HUDEP-2 (cell line): ENCODE data around the gene RAD9A.

Experiments
- DNase-seq, 76 experiments: peaks; one replicate each; lab custom pipeline; 2025; ENCODE audit not compliant: unreplicated experiment in 76 of 76; lab: John Stamatoyannopoulos, UW

RAD9A gene

DNA sequence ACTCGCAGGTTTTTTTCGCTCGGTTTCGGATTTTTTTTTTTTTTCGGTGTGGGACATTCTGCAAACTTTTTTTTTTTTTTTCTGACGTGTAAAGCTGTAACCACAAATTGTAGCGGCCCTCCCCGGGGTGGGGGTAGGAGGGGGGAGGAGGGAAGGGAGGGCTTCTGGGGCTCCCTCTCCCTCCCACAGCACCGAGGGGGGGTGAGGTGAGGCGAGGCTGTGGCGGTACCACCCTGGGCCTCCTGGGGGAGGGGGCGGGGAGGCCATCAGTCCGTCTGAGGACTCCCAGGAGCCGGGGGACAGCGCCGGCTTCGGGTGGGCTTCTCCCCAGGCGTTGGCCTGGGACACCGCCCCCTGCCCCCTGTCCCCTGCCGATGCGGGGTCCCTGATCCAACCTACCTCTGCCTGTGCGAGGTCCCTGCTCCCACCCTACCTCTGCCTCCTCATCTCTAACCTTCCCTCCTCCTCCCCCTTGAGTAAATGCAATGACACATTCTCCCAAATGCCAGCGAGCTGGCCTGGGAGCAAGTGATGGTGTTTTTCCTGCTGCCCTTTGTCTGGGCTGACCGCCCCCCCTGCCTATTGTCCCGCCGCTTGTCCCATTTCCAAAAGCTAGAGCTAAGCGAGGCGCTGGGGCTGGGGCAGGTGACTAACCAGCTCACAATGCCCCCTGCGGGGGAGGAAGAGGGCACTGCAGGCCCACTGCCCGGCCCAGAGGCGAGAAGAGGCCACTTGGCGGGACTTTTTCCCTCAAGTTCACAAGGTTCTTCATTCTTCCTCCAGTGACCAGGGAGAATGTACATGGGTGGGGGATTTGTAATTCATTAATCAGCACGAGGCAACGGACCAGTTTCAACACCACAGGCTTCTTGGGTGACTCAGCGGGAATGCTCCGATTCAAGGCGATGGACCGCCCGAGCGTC lies 17.9 kb upstream of the RAD9A start:
- peak in 48 of 76 experiments; percentile 21 to 62 (median 40) for DNase-seq

DNA sequence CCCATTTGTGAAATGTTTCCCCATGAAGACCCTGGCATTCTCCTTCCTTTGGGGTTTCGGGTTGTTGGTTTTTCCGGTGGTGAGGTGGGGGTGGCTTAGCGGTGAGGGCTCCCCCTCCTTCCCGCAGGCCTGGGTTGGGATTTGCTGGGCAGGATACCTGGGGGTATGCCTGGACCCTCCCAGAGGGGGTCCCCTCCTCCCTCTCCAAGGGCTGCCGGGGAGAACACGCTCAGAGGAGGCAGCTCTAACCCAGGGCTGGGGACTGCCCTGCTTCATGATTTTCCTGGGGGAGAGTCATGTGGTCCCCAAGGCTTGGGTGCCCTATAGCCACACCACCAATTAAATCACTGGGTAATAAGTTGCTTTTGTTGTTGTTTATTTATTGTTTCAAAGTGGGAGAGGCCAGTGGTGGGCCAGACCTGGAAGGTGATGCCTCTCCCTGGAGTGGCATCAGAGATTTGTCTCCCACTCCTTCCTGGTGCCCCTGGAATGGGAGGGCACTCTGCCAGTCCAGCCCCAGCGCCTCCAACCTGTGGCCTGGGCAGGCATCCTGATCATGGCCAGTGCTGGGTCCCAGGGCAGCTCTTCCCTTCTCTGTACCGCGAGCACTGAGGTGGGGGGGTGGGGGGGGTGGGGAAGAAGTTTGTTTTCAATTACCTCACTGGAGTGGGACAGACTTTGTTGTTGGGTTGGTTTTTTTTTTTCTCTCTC lies 17.1 kb upstream of the RAD9A start:
- DNase-seq: no peak

DNA sequence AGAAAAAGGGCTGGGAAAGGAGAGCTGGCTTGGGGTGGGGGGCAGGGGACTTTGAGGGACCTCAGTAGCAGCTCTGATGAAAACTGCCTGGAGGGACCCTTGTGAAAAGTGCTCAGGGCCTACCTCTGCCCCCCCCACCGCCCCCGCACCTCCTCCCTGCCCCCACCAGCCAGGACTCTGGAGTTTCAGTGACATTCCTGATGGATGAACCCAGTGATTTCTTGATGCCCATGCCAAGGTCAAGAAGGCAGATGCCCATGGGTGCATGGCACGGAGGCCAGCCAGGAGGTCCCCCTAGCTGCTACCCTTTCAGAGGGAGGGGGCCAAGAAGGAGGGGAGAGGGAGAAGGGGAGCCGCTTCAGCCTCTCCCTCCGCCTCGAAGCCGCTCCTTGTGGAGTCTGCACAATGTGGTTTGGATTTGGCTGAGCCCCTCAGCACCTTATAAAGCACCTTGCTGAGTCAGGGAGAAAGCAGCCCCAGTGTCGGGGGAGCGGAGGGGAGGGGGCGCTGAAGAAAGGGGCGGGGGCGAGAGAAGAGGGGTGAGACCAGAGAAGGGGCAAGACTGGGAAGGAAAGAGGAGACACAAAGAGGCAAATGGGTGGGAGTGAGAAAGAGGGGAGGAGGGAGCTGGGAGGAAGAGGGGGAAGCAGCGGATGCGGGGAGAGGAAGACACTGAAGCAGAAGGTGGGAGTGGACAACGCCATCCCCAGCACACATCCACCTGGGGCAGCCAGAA lies 16.3 kb upstream of the RAD9A start:
- no peak for DNase-seq

DNA sequence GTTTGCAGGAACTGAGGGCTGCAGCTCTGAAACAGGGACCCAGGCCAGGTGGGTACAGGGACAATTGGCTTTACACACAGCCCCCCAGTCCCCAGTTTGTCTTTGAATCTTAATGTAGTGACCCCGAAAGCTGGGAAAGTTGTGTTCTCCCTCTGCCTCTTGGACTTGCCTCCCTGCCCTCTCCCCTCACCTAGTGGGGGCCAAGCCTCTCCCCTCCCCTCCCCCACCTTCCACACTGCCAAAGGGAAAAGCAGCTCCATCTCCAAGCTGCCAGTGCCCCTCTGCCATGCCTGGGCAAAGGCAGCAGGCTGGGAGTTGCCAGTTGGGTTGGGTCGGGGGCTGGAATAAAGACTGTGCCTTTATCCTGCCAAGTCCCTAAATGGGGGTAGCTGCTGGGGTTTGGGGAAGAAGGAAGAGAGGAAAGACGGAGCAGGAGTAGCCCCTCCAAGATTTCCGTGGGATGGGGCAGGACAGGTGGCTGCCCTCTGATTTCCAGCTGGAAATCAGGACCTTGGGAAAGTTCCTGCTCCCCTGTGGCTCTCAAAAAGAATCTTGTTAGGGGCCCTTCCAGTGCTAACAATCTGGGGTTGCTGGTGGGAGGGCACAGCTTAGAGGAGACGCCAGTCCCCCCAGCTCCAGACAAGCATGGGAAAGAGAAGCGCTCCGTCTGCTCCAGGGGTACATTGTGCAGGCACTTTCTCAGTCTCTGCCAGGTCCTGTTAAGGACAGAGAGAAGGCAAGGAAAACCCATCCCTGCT lies 15.5 kb upstream of the RAD9A start:
- no peak for DNase-seq

DNA sequence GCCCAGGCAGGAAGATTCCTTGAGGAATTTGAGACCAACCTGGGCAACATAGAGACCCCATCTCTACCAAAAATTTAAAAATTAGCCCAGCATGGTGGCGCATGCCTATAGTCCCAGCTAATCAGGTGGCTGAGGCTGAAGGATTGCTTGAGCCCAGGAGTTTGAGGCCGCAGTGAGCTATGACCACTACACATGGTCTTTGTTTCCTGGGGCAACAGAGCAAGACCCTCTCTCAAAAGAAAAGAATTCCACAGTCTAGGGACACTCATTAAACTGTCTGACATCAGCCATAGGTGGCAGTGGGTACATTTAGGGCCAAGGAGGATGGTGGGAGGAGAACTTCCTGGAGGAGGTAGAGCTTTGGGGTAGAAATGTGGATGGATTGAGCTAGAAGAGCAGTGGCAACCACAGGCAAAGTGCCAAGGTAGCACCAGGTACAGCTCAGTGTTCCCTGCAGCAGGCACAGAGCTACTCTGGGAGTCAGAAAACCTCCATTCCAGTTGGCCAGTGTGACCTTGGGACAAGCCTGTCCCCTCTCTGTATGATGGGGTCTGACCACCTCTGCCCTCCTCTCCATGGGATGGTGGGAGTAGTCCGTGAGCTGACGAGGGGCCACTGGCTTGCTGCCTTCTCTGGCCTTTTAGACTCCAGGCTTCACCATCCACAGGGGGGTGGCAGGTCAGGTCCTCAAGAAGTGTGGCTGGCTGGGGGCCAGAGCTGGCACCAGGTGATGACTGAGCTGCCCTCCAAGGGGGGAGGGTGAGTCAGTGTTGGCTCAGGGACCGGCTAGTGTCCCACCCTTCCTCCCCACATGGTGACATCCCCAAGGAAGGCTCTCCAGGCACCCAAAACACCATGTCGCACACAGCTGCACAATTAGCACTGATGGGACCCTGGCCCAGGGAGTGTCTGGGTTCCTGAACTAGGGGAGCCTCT lies 14.6 kb upstream of the RAD9A start:
- DNase-seq: no peak

DNA sequence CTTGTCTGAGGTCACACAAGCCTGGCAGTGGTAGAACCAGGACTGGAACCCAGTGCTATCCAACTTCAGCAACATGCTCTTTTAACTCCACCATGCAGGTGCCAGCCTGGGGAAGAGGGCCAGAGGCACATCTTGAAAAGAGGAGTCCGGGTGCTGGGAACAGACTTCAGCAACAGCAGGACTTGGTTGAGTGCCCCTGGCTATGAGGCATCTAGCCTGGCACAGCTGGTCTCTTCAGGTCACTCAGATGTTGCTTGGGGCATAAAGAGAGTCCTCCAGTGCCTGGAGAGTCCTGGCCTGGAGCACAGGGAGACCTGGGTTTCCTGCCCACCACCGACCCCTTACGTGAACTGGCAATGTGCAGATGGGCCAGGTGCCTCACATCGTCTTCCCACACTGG lies 13.2 kb upstream of the RAD9A start:
- DNase-seq: no peak

DNA sequence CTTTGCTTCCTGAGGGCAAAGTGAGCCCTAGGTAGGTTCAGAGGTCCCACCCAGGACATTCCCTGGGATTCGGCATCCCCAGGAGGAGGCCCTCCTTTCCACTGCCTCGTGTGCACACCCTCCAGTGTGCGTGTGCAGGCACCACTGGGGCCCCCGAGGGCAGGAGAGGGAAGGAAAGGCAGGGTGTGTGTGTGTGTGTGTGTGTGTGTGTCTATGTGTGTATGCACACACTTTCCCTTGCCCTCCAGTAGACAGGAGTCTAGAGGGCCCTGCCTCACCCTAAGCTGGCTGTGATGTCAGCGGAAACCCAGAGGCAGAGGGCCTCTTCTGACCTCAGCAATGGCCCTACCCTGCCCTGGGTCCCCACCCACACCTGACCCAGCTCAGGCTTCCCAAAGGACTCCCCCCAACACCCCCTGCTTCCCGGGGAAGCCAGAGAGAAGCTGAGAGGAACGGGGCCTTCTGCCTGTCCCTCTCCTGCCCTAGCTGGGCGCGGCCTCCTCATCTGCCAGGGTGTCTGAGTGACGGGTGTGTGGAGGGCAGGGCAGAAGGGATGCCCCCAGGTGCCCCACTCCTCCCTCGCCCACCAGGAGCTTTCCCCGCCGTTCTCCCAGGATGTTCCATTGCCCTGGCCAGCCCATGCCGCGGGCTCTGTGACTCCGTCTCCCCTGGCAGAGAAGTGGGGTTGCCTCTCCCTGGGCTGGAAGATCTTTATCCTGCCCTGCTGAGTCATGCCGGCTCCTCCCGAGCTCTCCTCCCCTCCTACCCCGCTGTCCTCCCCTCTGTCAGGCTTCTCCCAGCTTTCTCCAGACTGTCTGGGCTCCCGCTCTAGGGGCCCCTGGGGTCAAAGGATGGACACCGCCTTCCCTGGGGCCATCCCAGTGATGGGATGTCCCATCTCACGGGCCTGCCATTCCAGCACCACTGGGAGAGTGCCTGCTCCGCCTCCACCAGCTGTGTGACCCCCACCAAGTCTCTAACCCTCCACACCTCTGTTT lies 12.4 kb upstream of the RAD9A start:
- peak in 22 of 76 experiments; percentile 11 to 63 (median 31) for DNase-seq

DNA sequence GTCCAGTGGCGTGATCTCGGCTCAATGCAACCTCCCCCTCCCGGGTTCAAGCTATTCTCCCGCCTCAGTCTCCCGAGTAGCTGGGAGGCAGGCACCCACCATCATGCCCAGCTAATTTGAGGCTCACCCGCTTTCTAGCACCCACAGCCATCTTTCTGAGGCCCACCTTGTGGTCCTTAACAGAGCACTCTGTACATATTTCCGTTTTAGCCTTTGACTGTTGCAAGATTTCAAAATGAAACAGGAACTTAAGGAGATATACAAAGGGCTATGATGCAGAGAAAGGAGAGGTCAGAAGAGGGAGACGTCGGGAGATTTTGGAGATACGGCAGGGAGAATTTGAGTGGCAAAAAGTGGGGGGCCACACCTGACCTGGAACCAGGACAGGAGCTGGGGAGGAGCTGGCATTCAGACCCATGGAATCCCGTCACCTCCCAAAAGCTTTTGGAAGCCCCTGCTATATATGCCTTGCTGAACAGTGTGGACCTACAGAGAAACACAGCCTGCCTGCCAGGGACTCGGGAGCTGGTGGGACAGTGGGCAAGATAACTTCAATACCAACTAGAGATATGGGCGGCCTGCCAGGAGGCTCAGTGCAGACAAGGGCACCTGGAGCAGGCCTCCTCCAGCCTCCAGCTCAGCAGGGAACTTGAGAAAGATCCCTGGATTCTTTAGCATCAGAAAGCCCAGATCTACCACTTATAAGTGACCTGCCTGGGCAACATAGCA lies 10.4 kb upstream of the RAD9A start:
- peak in 10 of 76 experiments; percentile 12 to 38 (median 24) for DNase-seq

DNA sequence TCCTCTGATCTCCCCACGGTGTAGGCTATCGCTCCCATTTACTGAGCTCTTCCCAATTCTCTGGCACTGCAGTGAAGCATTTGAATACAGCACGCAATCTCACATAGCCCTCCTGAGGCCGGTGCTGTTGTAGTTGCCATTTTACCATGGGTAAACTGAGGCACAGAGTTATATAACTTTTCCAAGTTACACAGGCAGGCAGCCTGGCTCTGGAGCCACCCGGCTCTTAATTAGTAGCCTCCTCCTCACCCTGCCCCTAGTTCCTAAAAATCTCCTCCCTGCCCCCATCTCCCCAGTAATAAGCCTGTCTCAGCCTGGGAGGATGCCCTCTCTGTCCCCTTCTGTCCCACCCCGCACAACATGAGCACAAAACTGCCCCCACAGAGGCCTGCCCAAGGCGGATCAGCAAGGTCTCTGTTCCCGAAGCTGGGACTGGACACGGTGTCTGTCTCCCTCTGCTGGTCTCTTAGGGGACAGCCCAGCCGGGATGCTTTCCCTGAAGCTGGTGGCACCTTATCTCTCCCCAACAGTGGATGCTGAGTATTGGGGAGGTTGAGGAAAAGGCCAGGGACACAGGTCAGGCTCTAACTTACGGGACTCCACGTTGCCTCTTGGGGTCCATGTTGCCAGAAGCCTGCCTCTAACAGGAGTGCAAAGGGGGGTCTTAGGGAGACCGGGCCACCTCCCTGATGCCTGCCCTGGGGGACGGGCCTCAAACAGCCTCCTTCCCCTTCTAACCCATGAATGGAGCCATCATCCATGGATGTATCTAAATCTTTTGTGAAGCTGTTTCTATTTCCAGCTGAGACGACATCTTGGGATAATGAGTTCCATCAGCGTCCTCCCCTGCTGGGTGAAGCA lies 9.3 kb upstream of the RAD9A start:
- DNase-seq: peak in 70 of 76 experiments; percentile 25 to 87 (median 70)

DNA sequence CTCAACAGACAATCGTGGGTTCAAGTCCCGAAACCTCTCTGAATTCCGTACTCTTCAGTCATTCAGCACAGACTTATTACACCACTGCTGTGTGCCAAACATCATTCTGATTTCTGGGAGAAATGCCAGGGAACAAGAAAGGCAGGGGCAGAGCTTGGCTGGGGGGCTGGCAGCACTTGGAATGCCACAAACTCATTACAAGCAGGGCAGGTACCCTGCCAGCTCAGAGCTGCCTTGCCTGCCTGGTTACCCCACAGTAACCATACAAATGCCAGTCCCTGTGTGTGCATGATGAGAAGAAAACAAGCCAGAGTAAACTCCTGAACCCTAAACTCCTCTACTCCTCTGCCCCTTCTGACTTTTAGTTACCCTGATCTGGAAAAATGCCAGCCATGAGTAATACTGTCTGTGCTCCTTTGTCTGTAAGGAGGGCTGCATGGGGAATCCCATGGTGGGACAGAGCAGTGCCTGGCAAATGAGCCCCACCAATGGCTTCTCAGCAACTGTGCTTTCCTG lies 6.9 kb upstream of the RAD9A start:
- peak in 11 of 76 experiments; percentile 11 to 50 (median 27) for DNase-seq

DNA sequence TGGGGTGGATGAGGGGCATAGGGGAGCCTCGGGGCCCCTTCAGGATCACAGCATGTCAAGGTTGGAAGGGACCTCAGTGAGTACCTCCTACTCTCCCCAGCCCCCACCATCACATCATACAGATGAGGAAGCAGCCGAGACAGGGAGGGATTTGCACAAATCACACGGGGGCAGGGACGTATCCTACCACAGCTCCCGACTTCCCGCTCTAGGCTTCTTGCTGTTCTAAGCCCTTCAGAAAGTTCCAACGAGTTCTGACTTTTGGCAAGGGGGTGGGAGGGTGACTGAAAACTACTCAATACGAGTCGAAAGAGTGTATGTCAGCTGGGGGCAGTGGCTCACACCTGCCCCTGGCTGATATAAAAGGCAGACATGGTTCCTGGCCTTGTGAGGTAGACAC lies 4.7 kb upstream of the RAD9A start:
- no peak for DNase-seq

DNA sequence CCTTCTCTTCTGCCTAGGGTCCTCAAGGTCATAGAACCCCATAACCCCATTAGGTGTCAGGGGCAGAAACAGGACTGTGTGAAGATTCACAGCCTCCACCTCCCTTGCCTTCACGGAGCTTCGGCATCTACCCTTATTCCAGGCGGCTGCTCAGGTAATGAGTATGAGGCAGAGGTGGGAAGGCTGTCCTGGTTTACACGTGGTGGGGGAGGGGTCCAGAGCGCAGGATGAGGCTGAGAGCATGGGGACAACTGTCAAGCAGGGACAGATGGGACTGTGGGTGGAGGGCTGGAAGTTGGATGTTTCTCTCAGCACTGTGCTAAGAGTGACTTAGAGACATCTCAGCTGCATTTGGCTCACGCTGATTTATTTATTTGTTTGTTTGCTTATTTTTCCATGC lies 4.3 kb upstream of the RAD9A start:
- no peak for DNase-seq

DNA sequence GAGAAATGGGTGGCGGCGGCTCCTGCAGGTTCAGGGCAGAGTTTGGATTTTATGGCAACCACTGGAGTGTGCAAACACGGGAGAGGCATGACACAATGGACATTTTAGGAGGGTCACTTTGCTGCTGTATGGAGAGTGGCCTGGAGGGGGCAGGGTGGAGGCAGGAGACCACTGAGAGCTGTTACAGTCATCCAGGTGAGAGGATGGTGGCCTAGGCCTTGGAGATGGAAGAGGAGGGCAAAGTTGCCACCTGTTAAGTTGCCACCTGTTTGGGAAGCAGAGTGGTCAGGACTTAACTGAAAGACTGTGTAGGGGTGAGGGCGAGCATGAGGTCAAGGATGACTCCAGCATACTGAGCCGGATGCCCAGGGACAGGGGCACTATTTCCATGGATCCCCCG lies 2.3 kb upstream of the RAD9A start:
- peak in 29 of 76 experiments; percentile 11 to 65 (median 31) for DNase-seq

DNA sequence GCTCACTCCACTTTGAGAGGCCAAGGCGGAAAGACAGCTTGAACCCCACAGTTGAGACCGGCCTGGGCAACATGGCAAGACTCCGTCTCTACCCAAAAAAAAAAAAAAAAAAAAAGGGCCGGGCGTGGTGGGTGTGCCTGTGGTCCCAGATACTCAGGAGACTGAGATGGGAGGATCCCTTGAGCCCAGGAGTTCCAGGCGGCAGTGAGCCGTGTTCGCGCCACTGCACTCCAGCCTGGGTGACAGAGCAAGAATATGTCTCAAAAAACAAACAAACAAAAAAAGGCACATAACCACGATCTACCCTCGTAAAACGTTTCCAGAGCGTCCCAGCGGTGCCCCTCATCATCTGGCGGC lies 861 bp upstream of the RAD9A start:
- DNase-seq: peak in 25 of 76 experiments; percentile 5 to 74 (median 50)

DNA sequence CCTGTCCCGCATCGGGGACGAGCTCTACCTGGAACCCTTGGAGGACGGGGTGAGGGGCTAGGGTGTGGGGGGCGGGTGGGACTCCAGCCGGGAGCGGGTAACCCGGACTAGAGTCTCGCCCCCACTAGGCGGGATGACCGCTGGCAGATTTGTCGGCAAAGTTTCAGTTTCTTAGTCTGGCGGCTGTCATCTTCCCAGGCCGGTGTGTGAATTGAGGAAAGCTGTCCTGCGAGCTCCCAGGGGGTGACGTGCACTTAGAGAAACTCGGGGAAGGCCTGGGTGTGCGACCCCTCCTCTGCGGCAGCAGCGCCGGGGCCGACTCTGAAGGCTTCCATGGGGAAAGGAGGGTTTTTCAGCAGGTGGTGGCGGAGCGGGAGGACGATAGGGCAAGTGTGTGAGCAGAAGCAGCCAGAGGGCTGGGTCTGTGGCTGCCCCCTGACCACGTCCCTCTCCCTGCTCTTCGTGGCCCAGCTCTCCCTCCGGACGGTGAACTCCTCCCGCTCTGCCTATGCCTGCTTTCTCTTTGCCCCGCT lies 463 bp downstream of the RAD9A start:
- DNase-seq: no peak

DNA sequence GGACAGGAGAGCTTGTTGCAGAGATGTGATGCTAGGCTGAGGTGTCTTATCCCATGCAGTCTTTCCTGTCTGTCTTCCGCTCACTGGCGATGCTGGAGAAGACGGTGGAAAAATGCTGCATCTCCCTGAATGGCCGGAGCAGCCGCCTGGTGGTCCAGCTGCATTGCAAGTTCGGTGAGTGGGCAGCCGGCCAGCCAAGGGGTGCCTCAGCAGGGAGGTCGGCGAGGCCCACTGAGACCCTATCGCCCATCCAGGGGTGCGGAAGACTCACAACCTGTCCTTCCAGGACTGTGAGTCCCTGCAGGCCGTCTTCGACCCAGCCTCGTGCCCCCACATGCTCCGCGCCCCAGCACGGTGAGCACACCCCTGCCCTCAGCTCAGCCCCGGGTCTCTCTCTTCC lies 1.7 kb downstream of the RAD9A start:
- no peak for DNase-seq
